Kidney tubule cell (primary cell): ENCODE measurements around the gene CEP295NL.

Source experiments
- DNase-seq: peaks from one replicate; pipeline ENCODE4 v3.0.0-alpha.2; 2018; ENCODE audit warnings: low spot score

The CEP295NL gene

DNA sequence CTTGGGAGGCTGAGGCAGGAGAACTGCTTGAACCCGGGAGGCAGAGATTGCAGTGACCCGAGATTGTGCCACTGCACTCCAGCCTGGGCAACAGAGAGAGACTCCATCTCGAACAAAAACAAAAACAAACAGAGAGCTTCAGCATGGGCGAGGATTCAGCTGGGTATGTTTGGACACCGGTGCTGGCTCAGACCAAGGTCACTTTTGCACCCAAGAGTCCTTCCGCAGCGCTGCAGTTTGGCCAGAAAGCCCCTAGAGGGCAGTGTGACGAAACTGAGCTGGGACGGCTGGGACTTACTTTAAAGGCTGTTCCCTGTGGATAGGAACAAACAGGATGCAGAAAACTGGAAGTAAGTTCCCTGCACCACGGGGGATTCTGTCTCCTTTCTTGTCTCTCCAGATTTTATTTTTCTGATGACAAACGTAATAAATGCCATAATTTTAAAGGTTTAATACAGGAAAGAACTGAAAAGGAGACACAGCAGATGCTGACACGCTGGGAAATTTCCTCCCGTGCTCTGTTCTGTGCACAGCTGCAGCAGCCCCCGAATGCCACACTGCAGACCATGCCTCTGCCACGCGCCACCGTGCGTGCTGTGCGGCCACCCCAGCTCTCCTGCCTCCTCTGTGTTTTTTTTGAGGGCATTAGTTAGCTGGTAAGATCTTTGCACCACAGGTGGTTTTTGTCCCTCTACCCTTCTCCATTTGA, 37.2 kb downstream of the CEP295NL start:
- peak; percentile 76 for DNase-seq

DNA sequence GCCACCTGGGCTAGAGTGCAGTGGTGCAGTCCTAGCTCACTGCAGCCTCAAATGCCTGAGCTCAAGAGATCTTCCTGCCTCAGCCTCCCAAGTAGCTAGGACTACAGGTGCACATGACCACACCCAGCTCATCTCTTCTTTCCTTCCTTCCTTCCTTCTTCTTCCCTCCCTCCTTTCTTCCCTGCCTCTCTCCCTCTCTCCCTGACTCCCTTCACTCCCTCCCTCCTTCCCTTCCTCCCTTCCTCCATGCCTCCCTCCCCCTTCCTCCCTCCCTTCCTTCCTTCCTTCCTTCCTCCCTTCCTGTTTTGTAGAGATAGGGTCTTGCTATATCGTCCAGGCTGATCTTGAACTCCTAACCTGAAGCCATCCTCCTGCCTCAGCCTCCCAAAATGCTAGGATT, 38.9 kb downstream of the CEP295NL start:
- no peak for DNase-seq

DNA sequence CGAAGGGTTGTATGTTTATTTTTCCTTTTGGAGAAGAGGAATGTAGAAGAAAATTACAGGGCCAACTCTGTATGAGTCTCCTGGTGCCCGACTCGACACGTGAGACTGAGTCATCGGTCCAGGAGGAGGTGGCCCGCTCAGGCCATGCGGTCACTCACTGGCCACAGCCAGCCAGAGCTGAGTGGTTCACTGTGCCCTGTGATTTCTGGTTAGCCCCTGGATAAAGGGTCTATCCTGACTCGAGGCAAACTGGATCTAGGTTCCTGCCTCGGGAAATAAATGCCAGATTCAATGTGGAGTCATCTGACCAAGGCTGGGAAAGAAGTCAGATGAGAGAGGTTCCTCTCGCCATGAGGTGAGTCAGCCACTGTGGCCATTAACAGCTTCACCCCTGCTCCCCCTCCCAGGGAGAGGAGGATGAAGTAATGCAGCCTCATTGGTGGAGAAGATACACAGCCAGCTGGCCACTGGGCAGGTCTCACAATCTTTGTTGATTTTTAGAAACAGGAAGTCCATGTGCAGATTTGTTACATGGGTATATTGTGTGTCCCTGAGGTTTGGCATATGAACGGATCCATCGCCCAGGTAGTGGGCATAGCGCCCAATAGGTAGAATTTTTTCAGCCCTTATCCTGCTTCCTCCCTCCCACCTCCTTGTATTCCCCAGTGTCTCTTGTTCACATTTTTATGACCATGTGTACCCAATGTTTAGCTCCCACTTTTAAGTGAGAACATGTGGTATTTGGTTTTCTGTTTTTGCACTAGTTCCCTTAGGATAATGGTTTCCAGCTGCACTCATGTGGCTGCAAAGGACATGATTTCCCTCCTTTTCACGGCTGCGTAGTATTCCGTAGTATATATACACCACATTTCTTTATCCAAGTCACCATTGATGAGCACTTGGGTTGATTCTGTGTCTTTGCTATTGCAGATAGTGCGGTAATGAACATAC, 40.7 kb downstream of the CEP295NL start:
- peak; percentile 97 for DNase-seq

DNA sequence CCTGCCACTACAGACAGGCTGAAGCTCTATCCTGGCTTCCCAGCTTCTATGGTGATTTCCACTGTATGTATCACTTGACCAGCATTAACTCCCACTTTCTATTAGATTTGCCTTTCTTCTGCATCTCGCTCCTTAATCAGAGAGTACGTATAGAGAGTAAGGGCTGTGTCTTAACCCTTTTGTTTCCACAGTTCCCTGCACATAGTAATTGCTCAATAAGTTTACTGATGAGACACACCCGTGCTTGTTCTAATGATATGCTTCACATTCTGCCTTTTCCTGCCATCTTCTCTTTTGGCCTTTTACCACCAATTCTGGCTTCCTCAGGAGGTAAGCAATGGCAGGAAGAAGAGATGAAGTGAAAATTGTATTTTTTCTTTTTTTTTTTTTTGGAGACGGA, 41.8 kb downstream of the CEP295NL start:
- DNase-seq, result no peak

DNA sequence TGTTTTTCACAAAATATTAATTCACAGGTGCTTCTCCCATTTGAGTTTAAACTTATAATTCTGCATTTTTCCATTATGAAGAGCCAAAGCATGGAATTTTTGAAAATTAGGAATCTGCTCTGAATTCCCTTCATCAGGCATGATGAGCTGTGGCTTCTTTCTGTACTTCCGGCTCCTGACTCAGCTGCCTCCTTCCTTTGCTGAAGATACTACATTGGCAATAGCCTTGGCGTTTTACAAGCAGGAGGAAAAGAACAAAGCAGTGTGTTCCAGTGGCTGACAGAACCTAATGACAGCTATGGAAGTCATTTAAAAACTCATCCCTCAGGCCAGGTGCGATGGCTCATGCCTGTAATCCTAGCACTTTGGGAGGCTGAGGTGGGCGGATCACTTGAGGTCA, 44.0 kb downstream of the CEP295NL start:
- no peak for DNase-seq

DNA sequence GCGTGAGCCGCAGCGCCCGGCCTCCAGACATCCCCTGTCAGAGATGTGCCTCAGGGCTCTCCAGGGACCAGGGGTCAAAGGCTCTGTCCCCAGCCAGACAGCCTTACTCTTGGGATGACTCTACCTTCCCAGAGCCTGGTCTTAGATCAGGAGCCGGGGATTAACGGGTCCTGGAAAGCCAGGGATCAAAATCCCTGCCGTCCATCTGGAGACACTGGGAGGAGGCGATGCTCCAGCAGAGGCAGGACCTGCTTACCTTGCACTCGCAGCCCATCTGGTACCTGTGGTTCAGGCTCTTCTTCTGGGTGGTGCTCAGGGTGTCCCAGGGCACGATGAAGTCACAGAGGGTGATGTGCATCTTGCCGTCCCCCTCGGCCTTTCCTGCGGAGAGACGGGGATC, 45.7 kb downstream of the CEP295NL start:
- DNase-seq, result no peak

DNA sequence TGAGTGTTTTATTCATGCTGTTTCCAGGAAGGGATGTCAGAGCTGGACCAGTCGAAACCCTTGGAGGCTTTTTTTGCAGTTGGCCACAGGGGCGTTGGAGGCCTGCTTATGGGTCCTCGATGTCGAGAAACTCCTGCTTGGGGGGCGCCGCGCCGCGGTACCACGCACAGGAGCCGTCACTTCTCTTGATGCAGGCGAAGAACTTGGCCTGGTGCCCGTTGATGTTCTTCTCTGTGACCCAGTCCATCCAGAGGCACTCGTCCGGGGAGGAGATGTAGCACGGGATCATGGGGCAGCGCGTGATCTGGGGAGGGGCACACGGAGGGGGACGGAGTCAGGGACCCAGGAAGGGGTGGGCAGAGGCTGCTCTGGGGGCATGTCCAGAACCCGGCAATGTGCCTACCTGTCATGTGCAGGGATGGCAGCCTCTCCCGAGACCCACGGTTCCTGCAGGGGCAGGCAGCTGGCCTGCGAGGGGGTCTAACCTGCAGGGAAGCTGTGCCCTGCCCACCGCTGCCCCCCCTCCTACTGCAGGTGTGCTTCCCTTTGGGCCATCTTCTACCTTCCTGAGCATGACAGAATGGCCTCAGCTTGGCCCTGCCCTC, 47.3 kb downstream of the CEP295NL start:
- DNase-seq, result no peak

DNA sequence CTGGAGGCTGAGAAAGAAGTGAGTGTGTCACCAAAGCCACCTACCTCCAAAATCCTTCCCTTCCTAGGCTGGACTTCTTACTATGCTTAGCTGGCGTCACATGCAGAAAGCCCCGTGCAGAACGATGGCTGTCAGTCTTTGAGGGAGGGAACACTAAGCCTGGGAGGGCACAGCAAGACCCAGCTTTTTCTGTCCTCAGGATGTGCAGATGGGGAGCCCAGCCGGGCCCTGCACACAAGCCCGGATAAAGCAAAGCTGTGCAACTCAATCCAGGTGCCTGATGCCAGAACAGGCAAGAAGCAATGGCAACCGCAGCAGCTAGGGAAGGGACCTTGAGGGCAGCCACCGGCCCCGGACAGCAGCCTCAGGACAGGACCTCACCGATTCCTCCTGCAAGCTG, 48.5 kb downstream of the CEP295NL start:
- no peak for DNase-seq

DNA sequence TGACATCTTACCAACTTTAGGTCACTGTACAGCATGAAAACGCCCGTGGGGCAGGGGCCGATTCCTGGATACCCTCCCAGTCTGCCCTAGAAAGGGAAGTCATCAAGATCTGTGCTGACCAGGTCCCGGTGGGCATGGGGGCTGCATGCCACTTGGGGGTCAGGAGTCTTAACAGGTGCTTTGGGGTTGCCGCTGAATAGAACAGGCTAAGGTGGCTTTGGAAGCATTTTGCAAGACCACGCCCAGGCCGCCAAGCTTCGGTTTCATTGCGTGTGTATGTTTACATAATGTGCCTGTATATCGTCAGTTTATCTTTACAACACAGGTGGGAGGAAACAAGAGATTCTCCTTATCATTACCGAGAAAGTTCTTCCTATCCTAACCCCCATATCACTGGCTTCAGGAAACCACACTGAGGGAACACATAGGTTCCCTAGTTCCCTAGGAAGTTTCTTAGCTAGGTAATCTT, 49.0 kb downstream of the CEP295NL start:
- DNase-seq, result no peak

DNA sequence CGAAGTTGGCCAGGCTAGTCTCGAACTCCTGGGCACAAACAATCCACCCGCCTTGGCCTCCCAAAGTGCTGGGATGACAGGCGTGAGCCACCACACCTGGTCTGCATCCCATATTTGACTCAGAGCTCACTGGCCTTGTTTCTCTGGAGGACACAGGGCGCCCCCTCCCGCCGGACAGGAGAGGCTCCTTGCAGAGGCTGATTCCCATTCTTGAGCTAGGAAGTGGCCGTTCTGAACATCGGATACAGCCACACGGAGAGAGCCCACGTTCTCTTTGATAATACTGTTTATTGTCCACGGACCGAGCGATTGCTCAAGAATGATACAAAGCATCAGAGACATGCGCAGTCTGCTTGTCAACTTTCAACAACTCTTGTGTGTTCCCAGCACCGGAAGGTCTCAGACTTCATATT, 50.3 kb downstream of the CEP295NL start:
- no peak for DNase-seq

DNA sequence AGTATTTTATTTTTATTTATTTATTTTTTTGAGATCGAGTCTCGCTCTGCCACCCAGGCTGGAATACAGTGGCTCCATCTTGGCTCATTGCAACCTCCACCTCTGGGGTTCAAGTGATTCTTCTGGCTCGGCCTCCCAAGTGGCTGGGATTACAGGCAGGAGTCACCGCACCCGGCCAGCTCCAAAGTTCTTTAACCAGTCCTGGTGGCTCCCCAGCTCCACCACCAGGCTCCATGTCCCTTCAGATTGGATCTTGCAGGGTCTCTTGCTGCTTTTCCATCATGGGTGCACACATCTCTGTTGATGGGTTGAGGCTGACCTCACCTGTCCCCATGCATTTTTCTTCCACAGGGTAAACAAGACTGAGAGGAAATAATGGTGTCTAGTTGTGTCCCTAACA, 54.0 kb downstream of the CEP295NL start:
- DNase-seq, result no peak

DNA sequence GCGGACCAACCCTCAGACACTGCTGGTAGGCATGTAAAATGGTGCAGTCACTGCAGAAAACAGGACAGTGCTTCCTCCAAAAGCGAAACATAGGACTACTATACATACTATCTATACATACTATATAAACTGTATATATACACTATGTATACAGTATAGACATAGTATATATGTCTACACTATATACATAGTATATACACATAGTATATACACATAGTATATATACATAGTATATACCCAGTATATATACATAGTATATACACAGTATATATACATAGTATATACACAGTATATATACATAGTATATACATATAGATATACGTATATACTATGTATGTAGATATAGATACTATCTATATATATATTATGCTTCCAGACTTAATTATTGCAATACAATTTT, 55.9 kb downstream of the CEP295NL start:
- DNase-seq, result no peak

DNA sequence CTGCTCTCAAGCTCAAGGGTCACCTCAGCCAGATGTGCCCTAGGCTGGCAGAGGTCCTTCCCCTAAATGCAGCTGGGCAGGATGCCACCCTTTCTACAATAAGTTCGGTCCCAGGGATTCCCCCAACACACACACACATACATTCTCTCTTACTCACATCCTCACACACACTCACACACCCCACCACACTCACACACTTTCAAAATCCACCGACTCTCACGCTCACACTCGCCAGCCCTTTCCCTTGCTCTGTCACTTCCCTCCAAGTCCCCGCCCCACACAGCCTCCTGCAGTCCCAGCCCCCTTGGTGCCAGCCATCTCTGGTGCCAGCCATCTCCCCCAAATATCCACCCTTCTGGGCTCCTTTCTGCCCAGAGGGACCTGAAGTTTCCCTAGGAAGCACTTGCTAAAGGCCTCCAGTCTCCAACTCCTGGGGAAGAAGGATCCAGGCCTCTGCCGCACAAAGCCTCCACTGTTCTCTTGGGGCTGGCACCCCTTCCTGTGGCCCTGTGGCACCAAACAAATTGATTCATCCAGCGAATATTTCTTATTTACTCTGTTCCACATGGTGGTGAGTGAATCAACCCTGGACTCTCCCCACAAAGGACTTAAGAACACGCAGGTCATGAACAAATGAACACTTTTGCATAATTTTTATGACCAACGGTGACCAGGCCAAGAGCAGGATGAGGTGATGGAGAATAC, 58.5 kb downstream of the CEP295NL start:
- DNase-seq, result peak; percentile 50

DNA sequence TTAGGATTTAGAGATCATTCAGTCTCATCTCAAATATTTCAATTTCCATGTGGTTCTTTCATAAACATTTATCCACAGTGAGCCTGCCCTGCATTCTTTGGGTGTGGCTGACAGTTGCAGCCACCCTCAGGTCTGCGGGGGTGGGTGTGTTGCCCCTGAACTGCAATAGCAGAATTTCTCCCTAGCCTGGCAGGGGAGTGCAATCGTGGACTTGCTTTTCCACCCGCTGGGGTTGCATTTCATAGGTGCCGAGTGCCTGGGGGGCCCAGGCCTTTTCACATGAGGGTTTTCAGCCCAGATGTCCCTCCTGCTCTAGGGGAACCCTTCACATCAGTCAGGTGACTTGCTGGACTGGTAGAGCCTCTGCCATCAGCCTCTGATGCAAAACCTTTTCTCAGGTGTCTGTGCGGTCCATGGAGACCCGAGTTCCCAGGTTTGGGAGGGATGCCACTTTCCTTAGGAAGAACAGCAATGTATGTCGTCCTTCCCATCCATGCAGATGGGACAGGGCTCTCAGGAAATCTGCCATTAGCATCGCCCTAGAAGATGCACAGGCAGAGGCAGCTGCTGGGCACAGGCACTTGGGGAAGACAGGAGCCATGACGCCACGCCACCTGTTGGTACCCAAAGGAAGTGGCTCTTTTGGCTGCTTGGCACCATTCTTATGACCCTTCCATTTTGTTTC, 60.0 kb downstream of the CEP295NL start:
- peak; percentile 32 for DNase-seq

DNA sequence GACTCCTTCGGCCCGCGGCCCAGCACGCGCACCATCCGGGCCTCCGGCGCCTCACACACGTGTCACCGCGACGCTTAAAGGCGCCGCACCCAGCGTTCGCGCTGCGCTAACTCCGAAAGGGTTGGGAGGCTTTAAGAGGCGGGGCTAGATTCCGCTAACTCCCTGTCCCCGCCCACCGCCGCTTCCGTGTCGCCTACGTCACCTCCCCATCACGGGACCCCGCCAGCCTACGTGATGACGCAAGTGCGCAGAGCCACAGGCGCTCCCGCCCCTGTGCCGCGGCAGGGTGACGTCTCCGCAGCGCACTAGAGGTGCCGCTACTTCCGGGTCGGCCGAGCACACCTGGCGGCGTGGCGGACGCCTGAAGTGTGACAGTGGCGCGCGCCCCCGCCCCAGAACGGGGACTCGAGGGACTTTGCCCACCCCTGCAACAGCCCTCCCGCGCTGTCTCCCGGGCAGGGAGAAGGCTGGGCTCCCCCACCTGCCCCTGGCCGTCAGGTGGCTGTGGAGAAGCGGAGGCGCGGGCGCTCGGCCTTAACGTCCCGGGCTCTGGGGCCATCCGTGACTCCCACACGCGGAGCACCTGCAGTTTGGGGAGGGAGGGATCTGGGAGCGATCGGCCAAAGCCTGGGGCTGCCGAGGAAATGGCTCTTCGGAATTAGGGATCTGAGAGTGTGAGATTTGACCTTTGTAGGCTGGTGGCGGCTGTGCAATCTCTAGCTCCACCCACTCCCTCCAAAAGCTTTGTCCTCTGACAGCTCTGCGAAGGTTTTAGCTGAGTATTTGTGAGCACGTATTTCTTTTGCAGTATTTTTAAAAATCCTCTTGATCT, 62.0 kb downstream of the CEP295NL start, which contains the start of gene USP36:
USP36 (minus strand) TSS at position 35 of the 832 bp plus-strand sequence. CDS start 4,451 bp downstream, outside the sequence.
- peak; percentile 99 for DNase-seq
